Pons (tissue), 1 donor: ENCODE data around the gene IQGAP3.

Source experiments
- DNase-seq: peaks from one replicate; pipeline ENCODE4 v3.0.0-alpha.2; 2016; ENCODE audit warnings: low spot score

The IQGAP3 gene

DNA sequence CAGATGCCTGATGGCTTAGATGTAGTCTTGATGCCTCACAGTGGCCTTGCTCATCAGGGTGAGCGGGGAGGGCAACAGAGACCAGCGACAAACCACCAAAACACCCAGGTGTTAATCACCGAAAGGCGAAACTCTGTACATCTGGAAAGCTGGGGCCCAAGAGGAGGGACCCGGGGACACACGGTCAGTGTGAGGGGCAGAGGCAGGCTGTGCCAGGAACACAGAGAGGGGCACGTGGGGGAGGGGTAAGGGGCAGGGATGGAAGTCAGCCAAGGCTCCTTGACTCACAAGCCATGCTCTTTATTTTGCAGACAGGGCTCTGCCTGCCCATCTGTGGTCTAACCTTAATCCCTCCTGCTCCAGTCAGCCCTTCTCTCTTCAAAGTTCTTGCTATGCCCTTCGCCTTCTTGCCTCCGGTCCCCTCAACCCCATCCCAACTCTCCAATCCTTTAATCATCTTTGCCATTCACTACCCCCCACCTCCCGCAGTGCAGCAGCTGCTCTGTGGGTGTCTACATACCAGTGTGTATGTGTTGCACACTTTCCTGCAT, 76.1 kb downstream of the IQGAP3 start:
- DNase-seq = no peak

- no peak for DNase-seq
Observed at GRCh38 chr1:156495401-156496140, 76.8 kb downstream of the IQGAP3 start.

DNA sequence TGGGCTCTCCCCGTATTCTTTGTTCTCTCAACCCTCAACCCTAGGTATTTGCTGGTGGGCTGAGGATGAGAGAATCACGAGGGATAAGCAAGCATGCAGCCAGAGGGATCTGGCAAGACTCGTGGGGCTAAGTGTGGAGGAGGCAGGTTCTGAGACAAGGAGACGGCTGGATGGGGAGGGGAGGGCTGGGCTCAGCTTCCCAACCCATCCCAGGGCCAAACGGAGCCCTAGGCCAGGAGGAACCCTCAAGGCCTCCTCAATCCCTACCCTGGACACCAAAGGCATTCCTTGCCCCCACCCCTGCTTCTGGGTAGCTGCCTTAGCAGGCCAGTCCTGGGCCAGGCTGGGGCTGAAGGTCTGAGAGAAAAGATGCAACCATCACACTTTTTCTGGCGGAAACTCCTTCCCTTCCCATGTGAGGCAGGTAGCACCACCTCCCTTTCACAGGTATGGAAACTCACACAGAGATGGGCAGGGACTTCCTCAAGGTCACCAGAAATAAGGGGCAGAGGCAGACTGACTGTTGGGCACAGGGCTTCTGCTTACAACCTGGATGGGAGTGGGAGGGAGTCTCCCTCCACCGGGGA, 78.0 kb downstream of the IQGAP3 start:
- no peak for DNase-seq

DNA sequence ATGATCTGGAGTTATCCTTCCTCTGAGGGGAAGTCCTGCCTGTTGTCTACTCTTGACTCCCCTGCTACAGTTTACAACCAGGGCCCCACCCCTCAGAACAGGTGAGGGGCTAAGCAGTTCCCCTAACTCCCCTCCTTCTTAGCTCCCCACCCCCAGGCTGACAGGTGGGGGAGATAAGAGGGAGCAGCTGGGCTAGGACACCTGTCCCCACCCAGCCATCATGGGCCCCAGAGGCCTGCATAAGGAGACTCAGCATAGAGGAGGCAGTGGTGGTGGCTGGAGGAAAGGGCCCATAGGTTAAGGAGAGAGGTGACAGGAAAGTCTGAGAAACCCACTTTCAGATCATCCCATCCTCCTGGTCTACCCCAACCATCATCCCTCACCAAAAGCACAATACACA, 78.6 kb downstream of the IQGAP3 start:
- no peak for DNase-seq

- no peak for DNase-seq
Observed at GRCh38 chr1:156493154-156493631, 79.2 kb downstream of the IQGAP3 start.

- peak; percentile 64 for DNase-seq
Observed at GRCh38 chr1:156492591-156493080, 79.7 kb downstream of the IQGAP3 start.

DNA sequence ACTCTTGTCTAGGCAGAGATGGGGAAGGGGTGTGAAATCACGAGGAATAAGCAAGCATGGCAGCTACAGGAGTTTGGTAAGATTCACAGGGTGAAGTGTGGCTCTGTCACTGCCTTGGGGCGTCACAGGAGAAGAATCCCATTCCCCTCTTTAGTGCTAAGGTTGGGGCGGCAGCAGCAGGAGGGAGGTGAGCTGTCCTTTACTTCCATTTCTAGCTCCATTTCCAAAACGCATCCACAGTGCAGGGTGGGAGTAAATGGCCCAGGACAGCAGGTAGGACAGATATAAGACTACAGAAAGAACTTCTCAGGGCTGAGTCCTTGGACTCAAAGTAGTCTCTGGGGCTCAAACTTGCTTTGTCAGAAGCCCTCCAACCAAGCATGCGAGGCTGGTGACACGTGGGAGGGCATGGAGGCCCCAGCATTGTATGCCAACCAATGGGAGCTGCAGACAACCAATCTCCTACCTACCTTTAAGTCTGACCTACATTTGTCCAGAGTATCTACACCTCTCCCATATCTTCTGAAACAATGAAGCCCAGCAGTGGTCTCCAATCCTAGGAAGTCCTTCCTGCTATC, 80.3 kb downstream of the IQGAP3 start:
- DNase-seq = no peak

GRCh38 chr1:156491151-156491949, 81.0 kb downstream of the IQGAP3 start:
- DNase-seq = no peak

- no peak for DNase-seq
Observed at GRCh38 chr1:156490401-156491032, 81.8 kb downstream of the IQGAP3 start.

- no peak for DNase-seq
Observed at GRCh38 chr1:156489935-156490293, 82.5 kb downstream of the IQGAP3 start.

DNA sequence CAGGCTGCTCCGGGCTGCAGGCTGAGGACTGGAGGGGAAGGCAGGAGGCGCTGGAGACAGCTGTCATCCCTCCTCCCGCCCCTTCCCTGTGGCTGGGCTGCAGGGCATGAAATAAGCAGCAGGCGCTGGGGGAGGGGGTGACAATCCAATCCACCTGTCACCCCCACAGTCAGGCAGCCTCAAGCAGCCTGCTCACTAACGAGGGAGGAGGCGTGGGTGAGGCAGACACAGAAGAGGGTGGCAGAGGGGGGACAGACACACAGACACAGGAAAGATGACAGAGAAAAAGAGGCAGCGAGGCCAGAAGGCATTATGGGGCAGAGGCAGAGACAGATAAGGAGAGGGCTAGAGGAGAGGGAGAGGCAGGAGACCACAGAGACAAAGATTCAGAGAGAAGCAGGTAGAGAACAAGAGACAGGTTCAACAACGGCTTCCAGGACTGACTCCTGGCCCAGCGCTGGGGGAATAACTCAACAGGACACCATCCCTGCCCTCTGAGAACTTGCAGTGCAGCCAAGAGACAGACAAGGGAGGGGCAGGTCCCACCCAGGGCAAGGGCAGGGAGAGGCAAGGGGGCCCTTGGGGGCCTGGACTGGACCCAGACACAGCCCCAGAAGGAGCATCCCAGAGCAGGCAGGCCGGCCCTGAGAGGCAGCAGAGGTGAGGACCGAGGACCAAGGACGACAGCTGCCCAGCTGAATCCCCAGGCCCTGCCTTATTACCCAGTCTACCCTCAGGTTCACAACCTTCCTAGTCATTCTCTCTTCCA, 83.0 kb downstream of the IQGAP3 start:
- peak; percentile 72 for DNase-seq

DNA sequence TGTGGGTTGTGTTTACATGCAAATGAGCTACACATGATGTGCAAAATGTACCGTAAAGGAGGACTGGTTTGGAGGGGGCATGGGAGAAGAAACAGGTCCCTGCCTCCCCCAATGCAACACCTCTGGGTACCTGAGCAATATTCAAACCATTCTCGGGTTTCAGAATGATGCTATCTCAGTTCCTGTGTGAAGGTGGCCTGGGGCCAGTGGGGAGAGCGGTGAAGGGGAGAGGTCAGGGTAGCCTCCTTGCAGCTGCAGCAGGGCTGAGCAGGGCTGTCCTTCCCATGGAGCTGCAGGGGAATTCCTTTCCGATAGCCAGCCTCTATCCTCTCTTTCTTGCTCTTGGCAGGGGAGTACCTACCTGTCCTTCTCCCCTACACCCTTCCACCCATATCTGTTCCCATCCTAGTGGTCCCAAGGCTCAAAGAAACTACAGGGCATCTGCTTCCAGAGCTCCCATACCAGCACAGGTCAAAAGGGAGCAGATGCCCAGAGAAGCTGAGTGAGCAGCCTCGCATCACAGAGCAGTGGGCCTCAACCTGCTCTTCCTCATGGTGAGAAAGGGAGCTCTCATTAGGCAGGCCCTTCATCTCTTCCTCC, 83.7 kb downstream of the IQGAP3 start:
- DNase-seq = no peak

DNA sequence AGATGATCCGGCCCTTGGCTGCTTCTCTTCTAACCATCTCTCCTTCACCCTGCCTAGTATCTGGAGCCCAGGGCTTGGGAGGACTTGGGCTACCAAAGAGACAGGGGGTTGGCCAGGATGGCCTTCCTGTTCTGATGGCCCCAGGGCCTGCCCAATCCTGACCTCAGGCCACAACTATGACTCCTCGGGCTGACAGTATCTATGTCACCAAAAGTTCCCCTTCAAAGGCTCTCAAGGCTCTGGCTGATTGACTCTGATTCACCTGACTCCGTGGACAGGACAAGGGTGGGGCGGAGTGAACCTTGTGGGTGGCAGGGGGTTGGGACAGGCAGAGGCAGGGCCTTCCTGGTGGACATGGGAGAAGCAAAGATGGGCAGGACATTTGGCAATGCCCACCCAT, 84.5 kb downstream of the IQGAP3 start:
- DNase-seq = no peak

DNA sequence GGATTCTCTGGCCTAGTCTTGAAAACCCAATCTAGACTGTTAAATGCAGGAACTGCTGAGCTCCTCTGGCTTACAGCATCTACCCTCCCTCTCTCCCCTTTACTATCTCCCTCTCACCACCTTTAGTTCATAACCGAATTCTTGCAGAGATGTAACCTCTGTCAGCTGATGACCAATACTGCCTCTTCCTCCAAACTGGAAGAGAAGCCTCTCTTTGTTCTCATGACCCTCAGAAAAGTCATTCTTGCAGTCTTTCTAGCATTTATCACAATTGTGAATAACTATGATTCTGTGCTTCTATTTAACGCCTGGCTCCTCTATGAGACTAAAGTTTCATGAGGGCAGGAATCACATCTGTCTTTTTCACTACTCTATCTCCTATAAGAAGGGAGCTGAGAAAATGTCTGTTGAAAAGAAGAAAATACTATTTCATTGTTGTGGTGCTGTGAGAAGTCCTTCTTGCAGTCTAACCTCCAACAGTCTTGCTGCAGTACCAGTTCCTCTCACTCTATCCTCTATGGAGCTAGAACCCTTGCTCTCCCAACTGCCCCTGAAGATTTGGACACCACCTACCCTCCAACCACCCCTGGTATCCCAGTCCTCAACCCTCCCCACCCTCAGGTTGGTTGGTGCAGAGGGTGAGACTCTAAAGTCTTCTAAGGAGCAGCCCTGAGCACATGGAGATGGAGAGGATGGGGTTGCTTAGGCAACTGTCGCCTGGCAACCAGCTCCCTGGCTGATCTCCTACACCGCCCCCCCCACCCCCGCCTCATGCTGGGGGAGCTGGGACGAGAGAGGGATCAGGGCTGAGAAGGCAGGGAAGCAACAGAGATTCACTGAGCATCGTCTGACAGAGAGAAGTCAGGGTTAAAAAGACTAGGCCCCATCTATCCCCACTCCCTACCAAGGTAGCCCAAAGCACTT, 85.7 kb downstream of the IQGAP3 start:
- no peak for DNase-seq

DNA sequence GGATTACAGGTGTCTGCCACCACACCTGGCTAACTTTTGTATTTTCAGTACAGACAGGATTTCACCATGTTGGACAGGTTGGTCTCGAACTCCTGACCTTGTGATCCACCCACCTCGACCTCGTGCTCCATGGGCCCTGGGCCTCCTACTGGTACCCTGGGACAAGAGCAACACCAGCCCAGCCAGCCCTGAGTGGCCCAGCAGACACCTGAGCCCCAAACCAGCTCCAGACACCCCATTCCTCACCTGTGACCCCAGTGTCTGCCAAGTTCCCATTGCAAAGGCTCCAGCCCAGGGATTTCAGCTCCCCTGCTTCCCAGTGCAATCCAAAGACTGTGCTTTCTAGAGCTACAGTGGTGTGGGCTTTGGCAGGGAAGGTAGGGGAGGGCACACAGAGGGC, 86.4 kb downstream of the IQGAP3 start:
- no peak for DNase-seq

DNA sequence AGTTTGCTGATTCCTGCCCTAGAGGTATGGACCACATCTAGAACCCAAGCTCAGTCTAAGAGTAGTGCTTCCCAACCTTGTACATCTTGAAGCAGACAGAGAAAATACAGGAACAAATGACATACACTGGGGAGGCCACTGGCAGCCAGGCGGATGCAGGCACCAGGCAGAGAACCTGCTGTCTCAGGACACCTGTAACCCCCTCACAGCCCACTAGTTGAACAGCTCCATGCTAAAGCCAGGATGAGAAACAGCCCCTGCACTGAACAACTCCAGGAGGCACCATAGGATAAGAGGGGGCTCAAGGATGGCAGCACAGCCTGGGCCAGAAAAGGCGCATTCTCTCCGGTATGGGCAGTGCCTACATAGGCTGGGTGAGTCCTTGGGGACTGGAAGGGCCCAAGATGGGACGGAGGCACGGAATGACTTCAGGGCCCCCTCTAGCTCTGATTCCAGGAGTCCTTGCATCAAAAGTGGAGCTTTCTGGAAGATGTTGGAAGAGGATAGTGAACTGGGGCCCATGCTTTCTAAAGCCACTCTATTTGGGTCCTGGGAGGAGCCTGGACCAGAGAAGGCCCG, 87.8 kb downstream of the IQGAP3 start:
- DNase-seq = no peak

- no peak for DNase-seq
Observed at GRCh38 chr1:156483397-156483796, 89.0 kb downstream of the IQGAP3 start.

- DNase-seq = no peak
Observed at GRCh38 chr1:156482276-156482675, 90.1 kb downstream of the IQGAP3 start.

DNA sequence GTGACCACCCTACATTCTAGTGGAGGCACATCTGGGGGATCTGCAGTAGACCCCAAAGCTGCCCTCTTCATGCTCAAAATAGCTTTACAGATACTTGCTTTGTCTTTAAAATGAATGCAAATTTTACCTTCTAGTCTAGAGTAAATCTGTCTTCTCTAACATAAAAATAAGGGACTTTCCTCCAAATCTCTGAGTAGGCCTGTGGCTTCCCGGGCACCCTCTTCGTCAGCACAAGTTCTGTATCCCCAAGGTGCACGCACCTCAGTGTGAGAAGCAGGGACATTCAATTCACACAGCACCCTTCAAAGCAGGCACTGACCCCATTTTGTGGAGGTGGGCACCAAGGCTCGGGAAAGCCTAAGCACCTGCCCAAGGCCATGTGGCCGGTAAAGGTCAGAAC, 90.8 kb downstream of the IQGAP3 start:
- no peak for DNase-seq
